Endodermal cell (in vitro differentiated cells): ENCODE results near the gene NAALADL2. TPM values are rescaled to one million over a fixed set of nuclear protein-coding genes. Genes with fewer than 3 reads are reported as not detected.
"Not testable (repeated sequence)": the region's sequence is repeated elsewhere in the genome, so short reads cannot be mapped to it uniquely, and the experiment has no call there.

Experiments used
- DNase-seq: peaks from one replicate; pipeline ENCODE4 v3.0.0-alpha.2; 2017
- H3K27ac ChIP-seq: 2 replicates; pipeline ENCODE4 v1.5.1; 2013; ENCODE audit warnings: mild to moderate bottlenecking, low read depth, low read length, moderate library complexity
- H3K27me3 ChIP-seq: 2 replicates; pipeline ENCODE4 v1.6.1; 2013; ENCODE audit warnings: mild to moderate bottlenecking, low read length, moderate library complexity; ENCODE audit not compliant: insufficient read depth, control insufficient read depth, poor library complexity, severe bottlenecking
- H3K36me3 ChIP-seq: 2 replicates; pipeline ENCODE4 v1.7.0; 2013; ENCODE audit warnings: mild to moderate bottlenecking, low read length, moderate library complexity; ENCODE audit not compliant: control insufficient read depth, insufficient read depth
- H3K4me1 ChIP-seq: one replicate; pipeline ENCODE4 v1.7.0; 2013; ENCODE audit warnings: low read length; ENCODE audit not compliant: control insufficient read depth, insufficient read depth
- H3K4me3 ChIP-seq: 2 replicates; pipeline ENCODE4 v1.5.1; 2013; ENCODE audit warnings: mild to moderate bottlenecking, low read length, moderate library complexity
- H3K9ac ChIP-seq: 2 replicates; pipeline ENCODE4 v1.6.1; 2013; ENCODE audit warnings: mild to moderate bottlenecking, low read length, moderate library complexity; ENCODE audit not compliant: poor library complexity, severe bottlenecking; ENCODE audit errors: extremely low read depth
- H3K9me3 ChIP-seq: 2 replicates; pipeline ENCODE4 v1.6.1; 2013; ENCODE audit warnings: mild to moderate bottlenecking, low read length, moderate library complexity; ENCODE audit not compliant: control insufficient read depth
- H3K27ac Mint-ChIP-seq: 2 replicates; pipeline ENCODE4 v1.8.0; 2020; ENCODE audit warnings: mixed read lengths
- H3K27me3 Mint-ChIP-seq: 2 replicates; pipeline ENCODE4 v1.8.0; 2021; ENCODE audit warnings: mild to moderate bottlenecking, mixed read lengths; ENCODE audit not compliant: insufficient read depth
- H3K36me3 Mint-ChIP-seq: 2 replicates; pipeline ENCODE4 v1.8.0; 2020; ENCODE audit warnings: low read depth, mixed read lengths
- H3K4me1 Mint-ChIP-seq: 2 replicates; pipeline ENCODE4 v1.8.0; 2020; ENCODE audit warnings: mixed read lengths
- H3K4me3 Mint-ChIP-seq: 2 replicates; pipeline ENCODE4 v1.8.0; 2020; ENCODE audit warnings: mild to moderate bottlenecking, moderate library complexity, mixed read lengths
- H3K9me3 Mint-ChIP-seq: 2 replicates; pipeline ENCODE4 v1.8.0; 2020; ENCODE audit warnings: mild to moderate bottlenecking, mixed read lengths
- WGBS, 2 experiments: methylation state at CpG; one replicate each; pipeline versions ENCODE4 v1.1.5 to v1.1.7; 2013; ENCODE audit warnings: missing lambda C conversion rate in 2 of 2, mixed read lengths in 1 of 2; ENCODE audit not compliant: insufficient coverage in 1 of 2, insufficient read length in 1 of 2; 5-methylcytosine and 5-hydroxymethylcytosine counted together
- total RNA-seq, 2 donors: library from RNA; stranded (reverse); fragmentation: NEBNext Ultra II Directional in 1 of 2; extraction: Animal tissue kit (Norgen Biotek cat#: 25700) in 1 of 2; gene quantifications; 2 replicates in 1 of 2; 3 replicates in 1 of 2; pipeline ENCODE4 v1.2.1, GENCODE V29; 2021
- TF ChIP-seq, protein P1 (sequence below): fragments of 200-600 bp; sonication (generic); conservative IDR thresholded peaks from 2 replicates; pipeline ENCODE4 v1.5.0; 2021; ENCODE audit warnings: antibody characterized with exemption, mild to moderate bottlenecking

The NAALADL2 gene
- total RNA-seq, 2 donors from 2014 or later, result 1.6 to 1.8 TPM

DNA sequence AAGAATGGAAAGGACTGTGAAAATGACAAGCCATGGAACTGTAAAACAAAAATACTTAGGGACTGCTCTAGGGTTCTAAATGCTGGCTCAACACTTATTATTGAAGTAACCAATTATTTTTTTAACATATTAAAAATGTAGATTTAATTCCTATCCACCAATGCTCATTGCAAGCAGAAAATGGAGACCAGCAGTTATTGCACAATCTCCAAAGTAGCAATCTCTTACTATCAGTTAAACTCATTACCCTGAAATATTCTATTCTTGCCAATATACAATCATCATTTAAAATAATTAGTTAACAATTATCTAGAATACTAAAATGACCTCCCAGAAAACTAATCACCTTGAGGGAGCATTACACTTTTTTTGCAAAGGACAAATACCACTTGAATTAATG, 499.8 kb downstream of the NAALADL2 start:
- no peak for DNase-seq
- TF ChIP-seq, protein P1, sequence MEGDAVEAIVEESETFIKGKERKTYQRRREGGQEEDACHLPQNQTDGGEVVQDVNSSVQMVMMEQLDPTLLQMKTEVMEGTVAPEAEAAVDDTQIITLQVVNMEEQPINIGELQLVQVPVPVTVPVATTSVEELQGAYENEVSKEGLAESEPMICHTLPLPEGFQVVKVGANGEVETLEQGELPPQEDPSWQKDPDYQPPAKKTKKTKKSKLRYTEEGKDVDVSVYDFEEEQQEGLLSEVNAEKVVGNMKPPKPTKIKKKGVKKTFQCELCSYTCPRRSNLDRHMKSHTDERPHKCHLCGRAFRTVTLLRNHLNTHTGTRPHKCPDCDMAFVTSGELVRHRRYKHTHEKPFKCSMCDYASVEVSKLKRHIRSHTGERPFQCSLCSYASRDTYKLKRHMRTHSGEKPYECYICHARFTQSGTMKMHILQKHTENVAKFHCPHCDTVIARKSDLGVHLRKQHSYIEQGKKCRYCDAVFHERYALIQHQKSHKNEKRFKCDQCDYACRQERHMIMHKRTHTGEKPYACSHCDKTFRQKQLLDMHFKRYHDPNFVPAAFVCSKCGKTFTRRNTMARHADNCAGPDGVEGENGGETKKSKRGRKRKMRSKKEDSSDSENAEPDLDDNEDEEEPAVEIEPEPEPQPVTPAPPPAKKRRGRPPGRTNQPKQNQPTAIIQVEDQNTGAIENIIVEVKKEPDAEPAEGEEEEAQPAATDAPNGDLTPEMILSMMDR, result no peak
- Mint-ChIP-seq H3K4me1 (no peaks in the 10 kb centered on the region), H3K4me3 (no peak overlapping the region), H3K27ac (no peak overlapping the region), H3K27me3 (no peaks in the 10 kb centered on the region), H3K36me3 (peaks cover 5% of the 10 kb centered on the region), H3K9me3 (peaks cover 25% of the 10 kb centered on the region)
- H3K4me1 ChIP-seq, result no peaks in the 10 kb centered on the region
- H3K27ac ChIP-seq, result no peak overlapping the region
- no peak overlapping the region for H3K9ac ChIP-seq
- H3K27me3 ChIP-seq, result no peaks in the 10 kb centered on the region
- H3K36me3 ChIP-seq, result no peaks in the 10 kb centered on the region
- no peak overlapping the region for H3K4me3 ChIP-seq
- peaks cover 14% of the 10 kb centered on the region for H3K9me3 ChIP-seq

DNA sequence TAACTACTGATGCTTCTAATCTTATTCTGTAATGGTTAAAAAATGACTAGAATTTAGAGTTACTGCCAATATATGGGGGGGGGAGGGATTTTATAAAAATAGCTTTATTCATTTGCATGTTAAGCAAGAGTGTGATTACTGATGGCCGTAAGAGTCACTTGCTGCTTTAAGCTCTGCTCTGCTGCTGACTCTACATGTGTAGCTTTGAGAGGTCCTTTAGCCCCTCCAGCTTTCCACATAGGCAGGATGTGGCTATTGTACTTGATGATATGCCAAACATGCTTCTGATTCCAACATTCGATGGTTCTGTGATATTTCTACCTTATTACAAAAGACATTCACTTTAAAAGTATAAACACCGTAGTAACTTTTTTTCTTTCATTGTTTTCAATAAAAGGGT, 511.3 kb downstream of the NAALADL2 start:
- H3K27me3 ChIP-seq, H3K27me3 Mint-ChIP-seq, H3K36me3 Mint-ChIP-seq, H3K9me3 Mint-ChIP-seq, H3K4me3 ChIP-seq, H3K4me1 ChIP-seq, H3K27ac Mint-ChIP-seq, H3K36me3 ChIP-seq, H3K9me3 ChIP-seq, H3K9ac ChIP-seq, H3K4me1 Mint-ChIP-seq, H3K4me3 Mint-ChIP-seq, DNase-seq, H3K27ac ChIP-seq: not testable (repeated sequence)
- 94 to 95% methylated on average over 3 of the region's 3 CpGs for WGBS, 2 experiments

GRCh38 chr3:175371187-175371586, 512.1 kb downstream of the NAALADL2 start:
- not testable (repeated sequence) for H3K36me3 ChIP-seq, H3K36me3 Mint-ChIP-seq, H3K9ac ChIP-seq, H3K4me1 Mint-ChIP-seq, H3K27ac ChIP-seq, H3K27me3 Mint-ChIP-seq, H3K27ac Mint-ChIP-seq, DNase-seq, H3K9me3 Mint-ChIP-seq, H3K9me3 ChIP-seq, H3K4me3 Mint-ChIP-seq, H3K4me3 ChIP-seq, H3K27me3 ChIP-seq, H3K4me1 ChIP-seq
- 95% methylated on average over 3 to 18 of the region's 18 CpGs for WGBS, 2 experiments

DNA sequence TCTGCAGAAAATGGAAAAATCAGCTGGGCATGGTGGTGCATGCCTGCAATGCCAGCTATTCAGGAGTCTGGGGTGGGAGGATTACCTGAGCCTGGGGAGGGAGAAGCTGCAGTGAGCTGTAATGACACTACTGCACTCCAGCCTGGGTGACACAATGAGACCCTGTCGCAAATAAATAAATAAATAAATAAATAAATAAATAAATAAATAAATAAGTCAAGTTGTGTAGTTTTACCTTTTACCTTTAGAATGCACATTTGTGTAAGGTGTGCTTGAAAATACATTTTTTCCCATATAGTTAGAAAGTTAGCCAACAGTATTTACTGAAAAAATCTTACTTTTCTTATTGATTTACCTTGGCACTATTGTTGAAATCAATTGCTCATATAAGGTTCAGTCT, 515.6 kb downstream of the NAALADL2 start:
- DNase-seq, result no peak
- no CpG with 5 or more reads among the region's 1 CpG for WGBS, 2 experiments
- Histone ChIP-seq H3K27me3 (no peaks in the 10 kb centered on the region), H3K27ac (no peak overlapping the region), H3K4me3 (no peak overlapping the region), H3K9me3 (no peaks in the 10 kb centered on the region), H3K4me1 (no peaks in the 10 kb centered on the region), H3K9ac (no peak overlapping the region), H3K36me3 (no peaks in the 10 kb centered on the region)
- TF ChIP-seq, protein P1, result no peak
- Mint-ChIP-seq H3K36me3 (no peaks in the 10 kb centered on the region), H3K9me3 (peaks cover 5% of the 10 kb centered on the region), H3K4me1 (peaks cover 4% of the 10 kb centered on the region), H3K4me3 (no peak overlapping the region), H3K27ac (no peak overlapping the region), H3K27me3 (no peaks in the 10 kb centered on the region)
